H1 (cell line): ENCODE results near the gene HIVEP3. TPM values are rescaled to one million over a fixed set of nuclear protein-coding genes. Genes with fewer than 3 reads are reported as not detected.

Experiments used
- CREB1 ChIP-seq: IDR thresholded peaks from 2 replicates; pipeline ENCODE4 v1.6.1; 2012; ENCODE audit warnings: inconsistent platforms
- POU5F1 ChIP-seq: IDR thresholded peaks from 2 replicates; pipeline ENCODE4 v1.6.1; 2011; ENCODE audit warnings: low read depth, mild to moderate bottlenecking, low read length, moderate library complexity
- RXRA ChIP-seq: IDR thresholded peaks from 2 replicates; pipeline ENCODE4 v1.6.1; 2011; ENCODE audit warnings: low read depth, mild to moderate bottlenecking, low read length, moderate library complexity; ENCODE audit not compliant: insufficient read depth
- TAF1 ChIP-seq: IDR thresholded peaks from 2 replicates; pipeline ENCODE4 v1.6.1; 2011; ENCODE audit warnings: mild to moderate bottlenecking, low read depth, low read length
- polyA plus RNA-seq, 7 experiments: library from polyadenylated mRNA; depleted of rRNA in 3 of 7; stranded (reverse) in 5 of 7; unstranded in 2 of 7; fragments of >200 nt in 5 of 7; fragments of 200-250 nt in 2 of 7; gene quantifications; 1 replicate in 5 of 7; 2 replicates in 1 of 7; 4 replicates in 1 of 7; pipeline versions ENCODE4 v1.2.1 to v1.2.3, GENCODE V29; 2011 to 2013; ENCODE audit warnings: missing spikeins in 2 of 7, mixed read lengths in 2 of 7
- total RNA-seq: library from RNA; stranded (reverse); fragmentation: NEBNext Ultra II Directional; extraction: Animal tissue kit (Norgen Biotek cat#: 25700); gene quantifications from 2 replicates; pipeline ENCODE4 v1.2.1, GENCODE V29; 2021

Gene HIVEP3
- total and polyA plus RNA-seq, 2 of the 8 experiments (the other 6 are each of a cell fraction or from before 2014, with no cell fraction given): 0.24 to 0.69 TPM

GRCh38 chr1:41789661-41790330, 128.9 kb downstream of the HIVEP3 start (continued):
- TF ChIP-seq TAF1 (no peak), CREB1 (no peak), RXRA (no peak), POU5F1 (no peak)
